GM12878 (cell line): ENCODE data around the gene TMEM201. TPM values are rescaled to one million over a fixed set of nuclear protein-coding genes. Genes with fewer than 3 reads are reported as not detected.

Source experiments
- MYB ChIP-seq: fragments of 150-350 bp; IDR thresholded peaks from 2 replicates; pipeline ENCODE4 v1.6.1; 2014; ENCODE audit warnings: mild to moderate bottlenecking, low read depth, low read length, borderline replicate concordance
- POLR2A ChIP-seq: IDR thresholded peaks from 2 replicates; pipeline ENCODE4 v1.6.1; 2011; ENCODE audit warnings: low read depth, mild to moderate bottlenecking, low read length
- SIN3A ChIP-seq: IDR thresholded peaks from 2 replicates; pipeline ENCODE4 v1.6.1; 2012; ENCODE audit warnings: low read depth, low read length, improper control_type of control experiment
- SIX5 ChIP-seq: IDR thresholded peaks from 2 replicates; pipeline ENCODE4 v1.6.1; 2011; ENCODE audit warnings: mild to moderate bottlenecking, low read depth, low read length, moderate library complexity; ENCODE audit not compliant: severe bottlenecking
- polyA plus RNA-seq, 11 experiments: library from polyadenylated mRNA; depleted of rRNA in 4 of 11; unstranded in 6 of 11; stranded (reverse) in 5 of 11; fragments of >200 nt; fragmentation: Nextera tagmentation in 4 of 11; fragmentation: Illumina TruSeq in 1 of 11; extraction: Ambion mirVana in 4 of 11; extraction: Trizol in 1 of 11; gene quantifications; 1 replicate in 1 of 11; 2 replicates in 10 of 11; pipeline versions ENCODE4 v1.2.1 to v1.2.3, GENCODE V29; 2011 to 2016; ENCODE audit warnings: inconsistent platforms in 2 of 11, missing spikeins in 2 of 11, low read depth in 1 of 11
- total RNA-seq, 4 experiments: library from RNA; depleted of rRNA in 3 of 4; stranded (reverse); fragments of >200 nt in 3 of 4; fragmentation: Illumina TruSeq in 1 of 4; extraction: Trizol in 1 of 4; gene quantifications; 2 replicates each; pipeline versions ENCODE4 v1.2.1 to v1.2.3, GENCODE V29; 2013 to 2021
- TF ChIP-seq, protein P1 (sequence below): fragments of 450-650 bp; conservative IDR thresholded peaks from 2 replicates; pipeline ENCODE4 v1.6.1; 2017; ENCODE audit warnings: mild to moderate bottlenecking, moderate library complexity
- TF ChIP-seq, protein P2 (sequence below), 3 experiments: IDR thresholded peaks in 2 of 3; conservative IDR thresholded peaks in 1 of 3; 2 replicates each; pipeline ENCODE4 v1.5.1; 2011; ENCODE audit warnings: low read depth in 3 of 3, low read length in 3 of 3, mild to moderate bottlenecking in 3 of 3, control low read depth in 2 of 3, moderate library complexity in 2 of 3, inconsistent platforms in 1 of 3, mixed read lengths in 1 of 3; ENCODE audit not compliant: control insufficient read depth in 2 of 3, insufficient read depth in 1 of 3; ENCODE audit errors: extremely low read depth in 1 of 3
- TF ChIP-seq, protein P3 (sequence below): fragments of 150-350 bp; IDR thresholded peaks from 2 replicates; pipeline ENCODE4 v1.6.1; 2016; ENCODE audit warnings: low read depth, low read length

The TMEM201 gene
- total and polyA plus RNA-seq, 10 of the 15 experiments (the other 5 are each of a cell fraction or from before 2014, with no cell fraction given) = 0.13 to 26.6 (median 6.1) TPM

DNA sequence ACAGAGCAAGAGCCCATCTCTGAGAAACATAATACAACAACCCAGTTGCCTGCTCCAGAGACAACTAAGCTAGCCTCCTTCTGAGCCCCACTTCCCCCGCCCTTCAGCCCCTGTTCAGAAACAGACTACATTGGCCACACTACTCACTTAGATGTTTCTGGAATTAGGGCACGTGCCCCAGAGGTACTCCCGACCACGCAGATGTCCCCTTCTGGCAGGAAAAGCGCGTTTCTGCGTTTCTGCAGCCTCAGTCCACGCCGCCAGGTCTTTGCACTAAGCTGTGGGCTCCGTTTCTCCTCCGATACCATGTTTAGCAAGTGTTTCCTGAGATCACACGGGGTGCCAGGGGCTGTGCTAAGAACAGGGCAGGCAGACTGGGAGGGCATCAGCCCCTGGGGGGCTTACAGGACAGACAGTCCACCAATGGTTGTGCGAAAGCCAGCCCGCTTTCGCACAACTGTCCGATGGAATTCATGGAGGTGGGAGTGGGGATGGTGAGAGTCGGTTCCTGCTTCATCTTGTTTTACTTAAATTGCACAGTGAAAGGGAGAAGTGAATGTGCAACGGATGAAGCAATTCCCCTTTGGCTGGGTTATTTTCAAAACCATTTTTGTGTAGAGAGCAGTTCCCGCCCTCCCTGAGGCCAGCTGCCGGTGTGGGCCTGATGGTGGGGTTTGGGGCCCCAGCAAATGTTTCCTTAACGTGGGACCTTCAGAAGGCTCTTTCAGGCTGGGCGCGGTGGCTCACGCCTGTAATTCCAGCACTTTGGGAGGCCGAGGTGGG, 65.5 kb downstream of the TMEM201 start (continued):
- TF ChIP-seq SIN3A (peak; percentile 21; the same call in 1 of the 2 replicates), SIX5 (no peak), POLR2A (peak; percentile 65), MYB (no peak)
- TF ChIP-seq, protein P1, sequence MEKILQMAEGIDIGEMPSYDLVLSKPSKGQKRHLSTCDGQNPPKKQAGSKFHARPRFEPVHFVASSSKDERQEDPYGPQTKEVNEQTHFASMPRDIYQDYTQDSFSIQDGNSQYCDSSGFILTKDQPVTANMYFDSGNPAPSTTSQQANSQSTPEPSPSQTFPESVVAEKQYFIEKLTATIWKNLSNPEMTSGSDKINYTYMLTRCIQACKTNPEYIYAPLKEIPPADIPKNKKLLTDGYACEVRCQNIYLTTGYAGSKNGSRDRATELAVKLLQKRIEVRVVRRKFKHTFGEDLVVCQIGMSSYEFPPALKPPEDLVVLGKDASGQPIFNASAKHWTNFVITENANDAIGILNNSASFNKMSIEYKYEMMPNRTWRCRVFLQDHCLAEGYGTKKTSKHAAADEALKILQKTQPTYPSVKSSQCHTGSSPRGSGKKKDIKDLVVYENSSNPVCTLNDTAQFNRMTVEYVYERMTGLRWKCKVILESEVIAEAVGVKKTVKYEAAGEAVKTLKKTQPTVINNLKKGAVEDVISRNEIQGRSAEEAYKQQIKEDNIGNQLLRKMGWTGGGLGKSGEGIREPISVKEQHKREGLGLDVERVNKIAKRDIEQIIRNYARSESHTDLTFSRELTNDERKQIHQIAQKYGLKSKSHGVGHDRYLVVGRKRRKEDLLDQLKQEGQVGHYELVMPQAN = no peak
- TF ChIP-seq, protein P2, sequence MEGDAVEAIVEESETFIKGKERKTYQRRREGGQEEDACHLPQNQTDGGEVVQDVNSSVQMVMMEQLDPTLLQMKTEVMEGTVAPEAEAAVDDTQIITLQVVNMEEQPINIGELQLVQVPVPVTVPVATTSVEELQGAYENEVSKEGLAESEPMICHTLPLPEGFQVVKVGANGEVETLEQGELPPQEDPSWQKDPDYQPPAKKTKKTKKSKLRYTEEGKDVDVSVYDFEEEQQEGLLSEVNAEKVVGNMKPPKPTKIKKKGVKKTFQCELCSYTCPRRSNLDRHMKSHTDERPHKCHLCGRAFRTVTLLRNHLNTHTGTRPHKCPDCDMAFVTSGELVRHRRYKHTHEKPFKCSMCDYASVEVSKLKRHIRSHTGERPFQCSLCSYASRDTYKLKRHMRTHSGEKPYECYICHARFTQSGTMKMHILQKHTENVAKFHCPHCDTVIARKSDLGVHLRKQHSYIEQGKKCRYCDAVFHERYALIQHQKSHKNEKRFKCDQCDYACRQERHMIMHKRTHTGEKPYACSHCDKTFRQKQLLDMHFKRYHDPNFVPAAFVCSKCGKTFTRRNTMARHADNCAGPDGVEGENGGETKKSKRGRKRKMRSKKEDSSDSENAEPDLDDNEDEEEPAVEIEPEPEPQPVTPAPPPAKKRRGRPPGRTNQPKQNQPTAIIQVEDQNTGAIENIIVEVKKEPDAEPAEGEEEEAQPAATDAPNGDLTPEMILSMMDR (IDR thresholded peaks at IDR 0.05 in 2 of 3, conservative IDR thresholded peaks at IDR 0.05 in 1 of 3; ENCODE audit: control insufficient read depth in 2 of 3, extremely low read depth in 1 of 3, insufficient read depth in 1 of 3, low read depth in 3 of 3, low read length in 3 of 3) = no peak
- TF ChIP-seq, protein P3, sequence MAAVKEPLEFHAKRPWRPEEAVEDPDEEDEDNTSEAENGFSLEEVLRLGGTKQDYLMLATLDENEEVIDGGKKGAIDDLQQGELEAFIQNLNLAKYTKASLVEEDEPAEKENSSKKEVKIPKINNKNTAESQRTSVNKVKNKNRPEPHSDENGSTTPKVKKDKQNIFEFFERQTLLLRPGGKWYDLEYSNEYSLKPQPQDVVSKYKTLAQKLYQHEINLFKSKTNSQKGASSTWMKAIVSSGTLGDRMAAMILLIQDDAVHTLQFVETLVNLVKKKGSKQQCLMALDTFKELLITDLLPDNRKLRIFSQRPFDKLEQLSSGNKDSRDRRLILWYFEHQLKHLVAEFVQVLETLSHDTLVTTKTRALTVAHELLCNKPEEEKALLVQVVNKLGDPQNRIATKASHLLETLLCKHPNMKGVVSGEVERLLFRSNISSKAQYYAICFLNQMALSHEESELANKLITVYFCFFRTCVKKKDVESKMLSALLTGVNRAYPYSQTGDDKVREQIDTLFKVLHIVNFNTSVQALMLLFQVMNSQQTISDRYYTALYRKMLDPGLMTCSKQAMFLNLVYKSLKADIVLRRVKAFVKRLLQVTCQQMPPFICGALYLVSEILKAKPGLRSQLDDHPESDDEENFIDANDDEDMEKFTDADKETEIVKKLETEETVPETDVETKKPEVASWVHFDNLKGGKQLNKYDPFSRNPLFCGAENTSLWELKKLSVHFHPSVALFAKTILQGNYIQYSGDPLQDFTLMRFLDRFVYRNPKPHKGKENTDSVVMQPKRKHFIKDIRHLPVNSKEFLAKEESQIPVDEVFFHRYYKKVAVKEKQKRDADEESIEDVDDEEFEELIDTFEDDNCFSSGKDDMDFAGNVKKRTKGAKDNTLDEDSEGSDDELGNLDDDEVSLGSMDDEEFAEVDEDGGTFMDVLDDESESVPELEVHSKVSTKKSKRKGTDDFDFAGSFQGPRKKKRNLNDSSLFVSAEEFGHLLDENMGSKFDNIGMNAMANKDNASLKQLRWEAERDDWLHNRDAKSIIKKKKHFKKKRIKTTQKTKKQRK = no peak
